Vagina (tissue), 2 donors: ENCODE measurements around the gene CAV1.

Experiments
- POLR2A ChIP-seq, 2 donors: fragments of 450-650 bp; IDR thresholded peaks; one replicate each; pipeline ENCODE4 v1.6.1; 2017; ENCODE audit warnings: antibody characterized with exemption in 2 of 2, mild to moderate bottlenecking in 2 of 2, moderate library complexity in 2 of 2
- TF ChIP-seq, protein P1 (sequence below), 3 experiments: fragments of 450-650 bp in 2 of 3; fragments of 200-600 bp in 1 of 3; sonication (generic) in 1 of 3; IDR thresholded peaks; one replicate each; pipeline ENCODE4 v1.5.1; 2017 to 2019; ENCODE audit warnings: antibody characterized with exemption in 3 of 3, mild to moderate bottlenecking in 2 of 3, moderate library complexity in 2 of 3

GRCh38 chr7:116548506-116548905, 23.7 kb downstream of the CAV1 start:
- TF ChIP-seq, protein P1, sequence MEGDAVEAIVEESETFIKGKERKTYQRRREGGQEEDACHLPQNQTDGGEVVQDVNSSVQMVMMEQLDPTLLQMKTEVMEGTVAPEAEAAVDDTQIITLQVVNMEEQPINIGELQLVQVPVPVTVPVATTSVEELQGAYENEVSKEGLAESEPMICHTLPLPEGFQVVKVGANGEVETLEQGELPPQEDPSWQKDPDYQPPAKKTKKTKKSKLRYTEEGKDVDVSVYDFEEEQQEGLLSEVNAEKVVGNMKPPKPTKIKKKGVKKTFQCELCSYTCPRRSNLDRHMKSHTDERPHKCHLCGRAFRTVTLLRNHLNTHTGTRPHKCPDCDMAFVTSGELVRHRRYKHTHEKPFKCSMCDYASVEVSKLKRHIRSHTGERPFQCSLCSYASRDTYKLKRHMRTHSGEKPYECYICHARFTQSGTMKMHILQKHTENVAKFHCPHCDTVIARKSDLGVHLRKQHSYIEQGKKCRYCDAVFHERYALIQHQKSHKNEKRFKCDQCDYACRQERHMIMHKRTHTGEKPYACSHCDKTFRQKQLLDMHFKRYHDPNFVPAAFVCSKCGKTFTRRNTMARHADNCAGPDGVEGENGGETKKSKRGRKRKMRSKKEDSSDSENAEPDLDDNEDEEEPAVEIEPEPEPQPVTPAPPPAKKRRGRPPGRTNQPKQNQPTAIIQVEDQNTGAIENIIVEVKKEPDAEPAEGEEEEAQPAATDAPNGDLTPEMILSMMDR (IDR thresholded peaks at IDR 0.05) = no peak
- TF ChIP-seq POLR2A (IDR thresholded peaks at IDR 0.05) = no peak
